H1 (cell line): Measurements from ENCODE around the gene PLEKHM3. TPM values are rescaled to one million over a fixed set of nuclear protein-coding genes. Genes with fewer than 3 reads are reported as not detected.

Experiments used
- CTCF ChIA-PET: fragments of 300-600 bp; sonication (Branson Sonifier 250); formaldehyde crosslinking; loops from one replicate; lab custom pipeline; 2021; ENCODE audit not compliant: partially characterized antibody; lab: Charles Lee
- POLR2A ChIA-PET: fragments of 300-600 bp; sonication (Branson Sonifier 250); formaldehyde crosslinking; loops from one replicate; lab custom pipeline; 2021; ENCODE audit warnings: inconsistent platforms; ENCODE audit not compliant: partially characterized antibody; lab: Charles Lee
- DNase-seq, 2 experiments: peaks; one replicate each; pipeline versions ENCODE4 v3.0.0 to v3.0.0-alpha.2; 2010 to 2022; ENCODE audit warnings: low spot score in 2 of 2, low read depth in 1 of 2, mixed read lengths in 1 of 2
- FAIRE-seq: peaks from 2 replicates; lab custom pipeline; 2011; peaks lifted over from hg19 to GRCh38; lab: Jason Lieb, UNC
- H2AFZ ChIP-seq: 2 replicates; pipeline ENCODE4 v1.8.1; 2012; ENCODE audit warnings: low read length, inconsistent platforms
- H2AK5ac ChIP-seq: 2 replicates; pipeline ENCODE4 v1.6.1; 2013; ENCODE audit warnings: low read depth, low read length
- H2BK120ac ChIP-seq: replicated peaks from 2 replicates; pipeline ENCODE3; 2013; ENCODE audit warnings: low read depth, low read length, inconsistent platforms
- H2BK12ac ChIP-seq: 2 replicates; pipeline ENCODE4 v1.6.1; 2013; ENCODE audit warnings: low read depth, low read length
- H2BK15ac ChIP-seq: 2 replicates; pipeline ENCODE4 v1.6.1; 2013; ENCODE audit warnings: low read length
- H2BK20ac ChIP-seq: 2 replicates; pipeline ENCODE4 v1.6.1; 2013; ENCODE audit warnings: low read length
- H2BK5ac ChIP-seq: 2 replicates; pipeline ENCODE4 v1.6.1; 2013; ENCODE audit warnings: low read depth, low read length
- H3K14ac ChIP-seq: 2 replicates; pipeline ENCODE4 v1.6.1; 2013; ENCODE audit warnings: inconsistent platforms; ENCODE audit not compliant: insufficient read length
- H3K18ac ChIP-seq: 2 replicates; pipeline ENCODE4 v1.6.1; 2013; ENCODE audit warnings: low read length; ENCODE audit errors: extremely low read depth
- H3K23ac ChIP-seq: 2 replicates; pipeline ENCODE4 v1.6.1; 2013; ENCODE audit warnings: inconsistent platforms; ENCODE audit not compliant: insufficient read length
- H3K23me2 ChIP-seq: 2 replicates; pipeline ENCODE4 v1.6.1; 2013; ENCODE audit warnings: low read depth, low read length
- H3K27ac ChIP-seq: 2 replicates; pipeline ENCODE4 v1.6.1; 2011; ENCODE audit warnings: low read depth, low read length, inconsistent platforms
- H3K27me3 ChIP-seq, 4 experiments: replicated peaks in 1 of 4; 1 replicate in 1 of 4; 2 replicates in 3 of 4; pipeline versions ENCODE4 v1.6.1 to v1.8.1; 2011 to 2013; ENCODE audit warnings: low read length in 3 of 4, mild to moderate bottlenecking in 3 of 4, inconsistent platforms in 2 of 4, mixed read lengths in 2 of 4, moderate library complexity in 1 of 4; ENCODE audit not compliant: control insufficient read depth in 3 of 4, insufficient read depth in 3 of 4; ENCODE audit errors: extremely low read depth in 1 of 4
- H3K36me3 ChIP-seq, 4 experiments: 2 replicates each; pipeline versions ENCODE4 v1.6.1 to v1.8.1; 2011 to 2013; ENCODE audit warnings: mild to moderate bottlenecking in 4 of 4, low read length in 3 of 4, moderate library complexity in 2 of 4, control low read depth in 1 of 4, inconsistent platforms in 1 of 4; ENCODE audit not compliant: insufficient read depth in 4 of 4, control insufficient read depth in 2 of 4
- H3K4ac ChIP-seq: replicated peaks from 2 replicates; pipeline ENCODE3; 2013; ENCODE audit warnings: low read length, low read depth, mixed read lengths, inconsistent platforms; ENCODE audit not compliant: insufficient read length
- H3K4me1 ChIP-seq, 4 experiments: replicated peaks in 1 of 4; 1 replicate in 1 of 4; 2 replicates in 3 of 4; pipeline versions ENCODE4 v1.6.1 to v1.8.1; 2011 to 2013; ENCODE audit warnings: low read length in 3 of 4, inconsistent platforms in 2 of 4, mixed read lengths in 1 of 4; ENCODE audit not compliant: insufficient read depth in 4 of 4, control insufficient read depth in 3 of 4
- H3K4me2 ChIP-seq, 2 experiments: 2 replicates each; pipeline versions ENCODE4 v1.6.1 to v1.8.1; 2011 to 2013; ENCODE audit warnings: low read depth in 2 of 2, low read length in 2 of 2, control low read depth in 1 of 2, inconsistent platforms in 1 of 2, mild to moderate bottlenecking in 1 of 2; ENCODE audit not compliant: insufficient read depth in 1 of 2
- H3K4me3 ChIP-seq, 4 experiments: fragments of 200-600, 300-600 bp in 1 of 4; sonication (generic), shearing (Covaris generic), sonication (Bioruptor Twin) in 1 of 4; 2 replicates each; pipeline versions ENCODE4 v1.5.1 to v1.8.1; 2011 to 2016; ENCODE audit warnings: low read length in 4 of 4, low read depth in 3 of 4, control low read depth in 2 of 4, inconsistent platforms in 2 of 4, mild to moderate bottlenecking in 2 of 4, mixed read lengths in 1 of 4, moderate library complexity in 1 of 4; ENCODE audit not compliant: insufficient read depth in 2 of 4; ENCODE audit errors: extremely low read depth in 1 of 4
- H3K56ac ChIP-seq: replicated peaks from 2 replicates; pipeline ENCODE3; 2013; ENCODE audit warnings: low read depth, mild to moderate bottlenecking, mixed read lengths, low read length, inconsistent platforms; ENCODE audit not compliant: insufficient read length
- H3K79me1 ChIP-seq: 2 replicates; pipeline ENCODE4 v1.6.1; 2013; ENCODE audit warnings: low read depth, low read length, control low read depth
- H3K79me2 ChIP-seq, 2 experiments: 2 replicates each; pipeline versions ENCODE4 v1.6.1 to v1.8.1; 2012 to 2013; ENCODE audit warnings: low read length in 2 of 2, mild to moderate bottlenecking in 2 of 2, inconsistent platforms in 1 of 2; ENCODE audit not compliant: insufficient read depth in 2 of 2, control insufficient read depth in 1 of 2
- H3K9ac ChIP-seq, 4 experiments: replicated peaks in 1 of 4; 1 replicate in 1 of 4; 2 replicates in 3 of 4; pipeline versions ENCODE4 v1.6.1 to v1.8.1; 2011 to 2013; ENCODE audit warnings: low read depth in 3 of 4, low read length in 3 of 4, control low read depth in 2 of 4, mild to moderate bottlenecking in 2 of 4, moderate library complexity in 2 of 4, inconsistent platforms in 1 of 4; ENCODE audit errors: extremely low read depth in 1 of 4
- H3K9me3 ChIP-seq, 2 experiments: 2 replicates each; pipeline versions ENCODE4 v1.6.1 to v1.8.1; 2012 to 2013; ENCODE audit warnings: mild to moderate bottlenecking in 2 of 2, moderate library complexity in 2 of 2, control low read depth in 1 of 2, inconsistent platforms in 1 of 2, low read depth in 1 of 2, low read length in 1 of 2, mixed read lengths in 1 of 2; ENCODE audit not compliant: insufficient read depth in 2 of 2
- H4K20me1 ChIP-seq, 2 experiments: replicated peaks in 1 of 2; 2 replicates each; pipeline versions ENCODE3 to v1.8.1; 2011 to 2013; ENCODE audit warnings: inconsistent platforms in 2 of 2, low read length in 2 of 2, mild to moderate bottlenecking in 1 of 2; ENCODE audit not compliant: insufficient read depth in 2 of 2, control insufficient read depth in 1 of 2
- H4K5ac ChIP-seq: 2 replicates; pipeline ENCODE4 v1.6.1; 2013; ENCODE audit warnings: low read length, low read depth, mixed read lengths, inconsistent platforms; ENCODE audit not compliant: insufficient read length
- H4K8ac ChIP-seq: 2 replicates; pipeline ENCODE4 v1.8.0; 2013; ENCODE audit warnings: mild to moderate bottlenecking, moderate library complexity, low read length, inconsistent platforms; ENCODE audit not compliant: insufficient read depth; ENCODE audit errors: extremely low read depth
- H4K91ac ChIP-seq: replicated peaks from 2 replicates; pipeline ENCODE3; 2013; ENCODE audit warnings: low read length, mixed read lengths, inconsistent platforms; ENCODE audit not compliant: insufficient read length
- BRCA1 ChIP-seq: IDR thresholded peaks from 2 replicates; pipeline ENCODE4 v1.6.1; 2012; ENCODE audit warnings: low read depth, low read length, improper control_type of control experiment
- CBX8 ChIP-seq: fragments of 300-800, 300-1000 bp; sonication (generic); IDR thresholded peaks from 2 replicates; pipeline ENCODE4 v1.7.1; 2016; ENCODE audit warnings: low read depth, low read length, borderline replicate concordance
- EZH2 ChIP-seq: fragments of 200-600 bp; sonication (generic); IDR thresholded peaks from 2 replicates; pipeline ENCODE4 v1.7.1; 2012; ENCODE audit warnings: low read depth, mild to moderate bottlenecking, moderate library complexity, low read length, inconsistent platforms; ENCODE audit not compliant: severe bottlenecking
- GTF2F1 ChIP-seq: IDR thresholded peaks from 2 replicates; pipeline ENCODE4 v1.6.1; 2012; ENCODE audit warnings: low read depth, low read length, improper control_type of control experiment, borderline replicate concordance
- HDAC2 ChIP-seq, 2 experiments: fragments of 300-600 bp in 1 of 2; sonication (generic) in 1 of 2; IDR thresholded peaks; 2 replicates each; pipeline ENCODE4 v1.6.1; 2011 to 2012; ENCODE audit warnings: low read depth in 2 of 2, low read length in 2 of 2, mild to moderate bottlenecking in 2 of 2, moderate library complexity in 2 of 2, borderline replicate concordance in 1 of 2, inconsistent platforms in 1 of 2
- JUND ChIP-seq: IDR thresholded peaks from 2 replicates; pipeline ENCODE4 v1.6.1; 2011; ENCODE audit warnings: mild to moderate bottlenecking, improper control_type of control experiment, low read length
- KDM4A ChIP-seq: IDR thresholded peaks from one replicate; pipeline ENCODE4 v1.7.1; 2012; ENCODE audit warnings: low read depth, mild to moderate bottlenecking, moderate library complexity, low read length, inconsistent platforms; ENCODE audit not compliant: severe bottlenecking
- NANOG ChIP-seq: IDR thresholded peaks from 2 replicates; pipeline ENCODE4 v1.6.1; 2011; ENCODE audit warnings: low read length, low read depth, mild to moderate bottlenecking, inconsistent platforms; ENCODE audit not compliant: insufficient read depth, poor library complexity, severe bottlenecking
- POLR2A ChIP-seq, 2 experiments: IDR thresholded peaks; 1 replicate in 1 of 2; 2 replicates in 1 of 2; pipeline ENCODE4 v1.6.1; 2011; ENCODE audit warnings: low read depth in 2 of 2, low read length in 2 of 2, mild to moderate bottlenecking in 2 of 2; ENCODE audit errors: control extremely low read depth in 1 of 2
- POLR2AphosphoS5 ChIP-seq: IDR thresholded peaks from 2 replicates; pipeline ENCODE4 v1.6.1; 2011; ENCODE audit warnings: low read depth, low read length
- YY1 ChIP-seq: IDR thresholded peaks from 2 replicates; pipeline ENCODE4 v1.6.1; 2011; ENCODE audit warnings: low read depth, mild to moderate bottlenecking, low read length
- WGBS, 2 experiments: shearing (Covaris generic) in 1 of 2; methylation state at CpG; one replicate each; pipeline versions ENCODE4 v1.1.6 to v1.1.7; 2013 to 2015; ENCODE audit warnings: low lambda C conversion rate in 2 of 2, mixed read lengths in 2 of 2, inconsistent platforms in 1 of 2, low coverage in 1 of 2, missing lambda C conversion rate in 1 of 2; ENCODE audit not compliant: insufficient replicate concordance in 2 of 2, insufficient coverage in 1 of 2, insufficient read length in 1 of 2; ENCODE audit errors: extremely low coverage in 1 of 2, missing lambda C conversion rate in 1 of 2; 5-methylcytosine and 5-hydroxymethylcytosine counted together
- polyA plus RNA-seq, 7 experiments: library from polyadenylated mRNA; depleted of rRNA in 3 of 7; stranded (reverse) in 5 of 7; unstranded in 2 of 7; fragments of >200 nt in 5 of 7; fragments of 200-250 nt in 2 of 7; gene quantifications; 1 replicate in 5 of 7; 2 replicates in 1 of 7; 4 replicates in 1 of 7; pipeline versions ENCODE4 v1.2.1 to v1.2.3, GENCODE V29; 2011 to 2013; ENCODE audit warnings: missing spikeins in 2 of 7, mixed read lengths in 2 of 7
- total RNA-seq: library from RNA; stranded (reverse); fragmentation: NEBNext Ultra II Directional; extraction: Animal tissue kit (Norgen Biotek cat#: 25700); gene quantifications from 2 replicates; pipeline ENCODE4 v1.2.1, GENCODE V29; 2021
- TF ChIP-seq, protein P1 (sequence below): IDR thresholded peaks from 2 replicates; pipeline ENCODE4 v1.6.1; 2011; ENCODE audit warnings: low read depth, mild to moderate bottlenecking, low read length; ENCODE audit not compliant: insufficient read depth
- TF ChIP-seq, protein P2 (sequence below): IDR thresholded peaks from 2 replicates; pipeline ENCODE4 v1.6.1; 2011; ENCODE audit warnings: low read length, improper control_type of control experiment

Gene PLEKHM3
- total and polyA plus RNA-seq, 2 of the 8 experiments (the other 6 are each of a cell fraction or from before 2014, with no cell fraction given) = 2.3 to 5.8 TPM

DNA sequence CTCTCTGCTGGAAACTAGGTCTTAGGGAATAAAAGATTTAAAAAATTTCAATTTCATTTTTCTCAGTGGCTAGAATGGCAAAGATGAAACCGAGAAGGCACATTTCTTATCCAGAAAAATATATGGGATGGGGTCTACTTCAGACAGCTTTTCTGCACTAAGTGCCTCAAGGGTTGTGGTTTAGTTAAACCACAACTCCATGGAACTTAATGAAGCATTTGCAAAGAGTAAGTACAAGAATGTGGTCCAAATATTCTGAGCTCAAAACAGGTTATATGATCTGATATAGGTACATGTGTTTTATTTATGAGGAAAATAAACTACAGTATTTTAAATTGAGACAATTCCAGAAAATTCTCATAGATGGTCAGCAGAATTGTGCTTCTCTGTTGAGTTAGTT lies 153.8 kb downstream of the PLEKHM3 start:
- ChIA-PET CTCF (interaction anchor here (0.8 to 3.0 kb wide), 8 partner anchors 10 to 169 kb away, joined by 3 to 14 read pairs (median 7); no protein-coding TSS in a partner anchor), POLR2A (no interaction called here)
- H2BK15ac ChIP-seq = no peak overlapping the region
- no peak overlapping the region for H3K4me2 ChIP-seq
- H3K27me3 ChIP-seq = no peaks in the 10 kb centered on the region
- no peak overlapping the region for H3K4ac ChIP-seq
- no peak overlapping the region for H2BK120ac ChIP-seq
- H4K8ac ChIP-seq = no peak overlapping the region
- H3K79me2 ChIP-seq = no peaks in the 10 kb centered on the region
- H3K56ac ChIP-seq = no peak overlapping the region
- no peak overlapping the region for H4K5ac ChIP-seq
- no peak overlapping the region for H2BK5ac ChIP-seq
- FAIRE-seq (no peak), DNase-seq (no peak)
- WGBS, 2 experiments = 93% methylated on average over 1 of the region's 1 CpG; no CpG with 5 or more reads in 1 of the 2 experiments
- no peaks in the 10 kb centered on the region for H3K36me3 ChIP-seq
- no peaks in the 10 kb centered on the region for H3K79me1 ChIP-seq
- H4K91ac ChIP-seq = no peak overlapping the region
- no peak overlapping the region for H3K14ac ChIP-seq
- H2BK12ac ChIP-seq = no peak overlapping the region
- H2AFZ ChIP-seq = no peak overlapping the region
- H3K18ac ChIP-seq = no peak overlapping the region
- no peak overlapping the region for H3K4me3 ChIP-seq
- no peak overlapping the region for H2BK20ac ChIP-seq
- no peak overlapping the region for H3K9ac ChIP-seq
- no peaks in the 10 kb centered on the region; a peak in 2 of 7 replicates for H3K4me1 ChIP-seq
- H3K27ac ChIP-seq = no peak overlapping the region
- no peaks in the 10 kb centered on the region for H3K23me2 ChIP-seq
- no peaks in the 10 kb centered on the region for H3K9me3 ChIP-seq
- no peak overlapping the region for H2AK5ac ChIP-seq
- no peaks in the 10 kb centered on the region for H4K20me1 ChIP-seq
- no peak overlapping the region for H3K23ac ChIP-seq
- TF ChIP-seq CBX8 (no peak), EZH2 (no peak), HDAC2 (IDR thresholded peaks at IDR 0.05; ENCODE audit: borderline replicate concordance in 1 of 2, low read depth in 2 of 2, low read length in 2 of 2) (no peak), GTF2F1 (no peak), JUND (no peak), BRCA1 (no peak), YY1 (no peak), POLR2AphosphoS5 (no peak), NANOG (no peak), KDM4A (no peak), POLR2A (IDR thresholded peaks at IDR 0.05; ENCODE audit: control extremely low read depth in 1 of 2, low read depth in 2 of 2, low read length in 2 of 2) (no peak)
- TF ChIP-seq, protein P1, sequence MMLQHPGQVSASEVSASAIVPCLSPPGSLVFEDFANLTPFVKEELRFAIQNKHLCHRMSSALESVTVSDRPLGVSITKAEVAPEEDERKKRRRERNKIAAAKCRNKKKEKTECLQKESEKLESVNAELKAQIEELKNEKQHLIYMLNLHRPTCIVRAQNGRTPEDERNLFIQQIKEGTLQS = no peak
- TF ChIP-seq, protein P2, sequence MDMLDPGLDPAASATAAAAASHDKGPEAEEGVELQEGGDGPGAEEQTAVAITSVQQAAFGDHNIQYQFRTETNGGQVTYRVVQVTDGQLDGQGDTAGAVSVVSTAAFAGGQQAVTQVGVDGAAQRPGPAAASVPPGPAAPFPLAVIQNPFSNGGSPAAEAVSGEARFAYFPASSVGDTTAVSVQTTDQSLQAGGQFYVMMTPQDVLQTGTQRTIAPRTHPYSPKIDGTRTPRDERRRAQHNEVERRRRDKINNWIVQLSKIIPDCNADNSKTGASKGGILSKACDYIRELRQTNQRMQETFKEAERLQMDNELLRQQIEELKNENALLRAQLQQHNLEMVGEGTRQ = no peak
